ENCODE results near the gene HSPB9. TPM values are rescaled to one million over a fixed set of nuclear protein-coding genes. Genes with fewer than 3 reads are reported as not detected.
"Not testable (repeated sequence)": the region's sequence is repeated elsewhere in the genome, so short reads cannot be mapped to it uniquely, and the experiment has no call there.

The HSPB9 gene
- total RNA-seq, 2 donors from 2014 or later: not detected

- Histone ChIP-seq H3K27ac (no peak overlapping the region), H3K36me3 (peaks cover 4% of the 10 kb centered on the region)
- intact Hi-C loops (cut with DNase I): no loop called here
Observed at GRCh38 chr17:42142371-42142896, 19.8 kb downstream of the HSPB9 start.

GRCh38 chr17:42143138-42143537 is 20.5 kb downstream of the HSPB9 start:
- H3K36me3 ChIP-seq; H3K9me3 ChIP-seq; H3K27me3 ChIP-seq; H3K9ac ChIP-seq (ENCODE audit: low read depth in 2 of 2, low read length in 2 of 2); intact Hi-C loops (cut with DNase I); H3K4me3 ChIP-seq; H3K27ac ChIP-seq; DNase-seq; H3K4me1 ChIP-seq: not testable (repeated sequence)

More at GRCh38 chr17:42142371-42142896, 19.8 kb downstream of the HSPB9 start:
- no peak for DNase-seq
- no peak overlapping the region for H3K9ac ChIP-seq (ENCODE audit: low read depth in 2 of 2, low read length in 2 of 2)
- no peaks in the 10 kb centered on the region for H3K9me3 ChIP-seq
- H3K4me1 ChIP-seq: peaks cover 5% of the 10 kb centered on the region
- no peak overlapping the region for H3K4me3 ChIP-seq
- no peaks in the 10 kb centered on the region for H3K27me3 ChIP-seq
- no peak for TF ChIP-seq CTCF (IDR thresholded peaks at IDR 0.05)

- no peak overlapping the region for H3K27ac ChIP-seq
- no peaks in the 10 kb centered on the region for H3K36me3 ChIP-seq
- H3K27me3 ChIP-seq: no peaks in the 10 kb centered on the region
- no peak for DNase-seq
- H3K9me3 ChIP-seq: no peaks in the 10 kb centered on the region
- no peak overlapping the region for H3K4me3 ChIP-seq
- no peak overlapping the region for H3K9ac ChIP-seq (ENCODE audit: low read depth in 2 of 2, low read length in 2 of 2)
- peaks cover 7% of the 10 kb centered on the region for H3K4me1 ChIP-seq
- TF ChIP-seq CTCF (IDR thresholded peaks at IDR 0.05): no peak
- intact Hi-C loops (cut with DNase I): no loop called here
Observed at GRCh38 chr17:42146911-42147607, 24.5 kb downstream of the HSPB9 start.

- Histone ChIP-seq H3K4me3 (peak overlapping the region; percentile 99), H3K4me1 (peaks cover 10% of the 10 kb centered on the region), H3K9ac (ENCODE audit: low read depth in 2 of 2, low read length in 2 of 2) (peak overlapping the region; percentile 93 to 100), H3K27me3 (no peaks in the 10 kb centered on the region), H3K9me3 (no peaks in the 10 kb centered on the region), H3K27ac (peak overlapping the region; percentile 53), H3K36me3 (no peaks in the 10 kb centered on the region)
- no peak for TF ChIP-seq CTCF (IDR thresholded peaks at IDR 0.05)
- DNase-seq: peak; percentile 35
- intact Hi-C loops (cut with DNase I): no loop called here
Observed at GRCh38 chr17:42153919-42154742, 31.5 kb downstream of the HSPB9 start.

- no peaks in the 10 kb centered on the region for H3K36me3 ChIP-seq
- H3K27ac ChIP-seq: no peak overlapping the region
- TF ChIP-seq CTCF (IDR thresholded peaks at IDR 0.05): no peak
- H3K9ac ChIP-seq (ENCODE audit: low read depth in 2 of 2, low read length in 2 of 2): peak overlapping the region in 1 of 2 donors; percentile 34
- DNase-seq: no peak
- H3K9me3 ChIP-seq: no peaks in the 10 kb centered on the region
- no peaks in the 10 kb centered on the region for H3K27me3 ChIP-seq
- intact Hi-C loops (cut with DNase I): no loop called here
- H3K4me1 ChIP-seq: peaks cover 10% of the 10 kb centered on the region
- peak overlapping the region; percentile 99 for H3K4me3 ChIP-seq
Observed at GRCh38 chr17:42155614-42156045, 33.0 kb downstream of the HSPB9 start.

All from colonic mucosa (tissue), 4 donors.